Middle frontal gyrus (tissue), 1 donor: Measurements from ENCODE around the gene LUC7L3.
"Not testable (repeated sequence)": the region's sequence is repeated elsewhere in the genome, so short reads cannot be mapped to it uniquely, and the experiment has no call there.

Experiments used
- DNase-seq: peaks from one replicate; pipeline ENCODE4 v3.0.0-alpha.2; 2015; ENCODE audit warnings: low spot score; ENCODE audit errors: extremely low spot score

The LUC7L3 gene

DNA sequence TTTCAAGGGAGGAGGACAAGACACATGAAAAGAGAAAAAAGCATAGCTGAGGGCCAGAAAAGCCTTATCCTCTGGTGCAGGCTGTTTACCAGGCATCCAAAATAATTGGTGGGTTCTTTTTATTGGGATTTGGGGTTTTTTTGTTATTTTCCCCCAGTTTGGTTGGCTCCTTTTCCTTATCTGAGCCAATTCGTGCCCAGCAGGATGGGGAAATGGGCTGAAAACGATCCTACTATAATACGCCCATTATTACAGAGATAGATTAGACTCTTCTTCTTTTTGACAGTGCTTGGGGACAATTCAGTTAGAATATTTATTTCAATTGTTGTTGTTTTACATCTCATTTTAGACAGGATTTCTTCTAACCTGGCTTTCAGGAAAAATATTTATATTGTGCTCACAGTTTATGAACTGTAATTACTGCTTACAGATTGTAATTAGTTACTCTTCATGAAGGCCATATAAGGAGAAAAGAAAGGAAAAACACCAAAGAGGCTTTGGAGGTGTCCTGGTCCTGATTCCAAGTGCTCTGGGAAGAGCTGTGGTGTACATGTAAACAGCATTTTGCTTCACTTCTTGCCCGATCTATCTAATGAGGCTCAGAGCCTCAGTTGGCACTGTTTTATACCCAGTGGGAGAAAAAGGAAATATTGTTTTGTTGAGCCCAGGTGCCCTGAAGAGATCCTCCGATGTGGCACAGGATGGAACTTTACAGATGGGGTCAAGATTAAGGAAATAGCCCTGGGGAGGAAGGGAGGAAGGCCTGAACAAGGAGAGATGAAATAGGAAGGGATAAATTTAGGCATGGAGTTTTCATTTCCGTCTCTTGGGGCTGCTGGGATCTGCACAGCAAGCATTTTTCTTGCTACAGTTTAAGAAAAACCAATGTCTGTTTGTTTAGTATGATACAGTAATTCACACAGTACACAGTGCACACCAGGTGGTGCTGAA, 11.1 kb upstream of the LUC7L3 start:
- DNase-seq: no peak

DNA sequence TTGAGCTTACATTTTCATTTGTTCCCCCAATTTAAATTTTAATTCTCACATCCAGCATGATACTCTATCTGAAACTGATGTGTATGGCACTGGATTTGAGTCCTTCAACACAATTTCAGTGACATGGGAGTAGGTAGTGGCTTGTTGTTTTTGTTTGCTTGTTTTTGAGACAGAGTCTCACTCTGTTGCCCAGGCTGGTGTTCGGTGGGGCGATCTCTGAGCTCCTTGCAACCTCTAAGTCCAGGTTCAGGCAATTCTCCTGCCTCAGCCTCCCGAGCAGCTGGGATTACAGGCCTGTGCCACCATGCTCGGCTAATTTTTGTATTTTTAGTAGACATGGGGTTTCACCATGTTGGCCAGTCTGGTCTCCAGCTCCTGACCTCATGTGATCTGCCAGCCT, 10.3 kb upstream of the LUC7L3 start:
- DNase-seq: not testable (repeated sequence)

DNA sequence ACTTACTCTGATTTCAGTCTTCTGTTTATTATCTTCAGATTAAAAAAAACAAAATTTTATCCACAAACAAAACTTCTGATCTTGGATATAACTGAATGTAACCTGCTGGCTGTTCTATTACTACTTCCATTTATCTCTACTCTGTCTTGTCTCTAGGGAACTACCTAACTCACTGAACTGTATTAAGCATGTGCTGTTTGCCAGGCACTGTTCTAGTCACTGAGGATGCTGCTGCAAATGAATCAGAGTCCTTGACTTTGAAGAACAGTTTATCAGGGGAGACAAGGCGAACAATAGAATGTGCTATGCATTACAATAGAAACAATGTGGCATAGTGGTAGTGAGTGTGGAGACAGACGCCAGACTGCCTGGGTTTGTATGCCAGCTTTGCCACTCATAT, 9.4 kb upstream of the LUC7L3 start:
- no peak for DNase-seq

GRCh38 chr17:50710650-50711049, 8.8 kb upstream of the LUC7L3 start:
- no peak for DNase-seq

GRCh38 chr17:50712641-50713040, 6.8 kb upstream of the LUC7L3 start:
- no peak for DNase-seq

DNA sequence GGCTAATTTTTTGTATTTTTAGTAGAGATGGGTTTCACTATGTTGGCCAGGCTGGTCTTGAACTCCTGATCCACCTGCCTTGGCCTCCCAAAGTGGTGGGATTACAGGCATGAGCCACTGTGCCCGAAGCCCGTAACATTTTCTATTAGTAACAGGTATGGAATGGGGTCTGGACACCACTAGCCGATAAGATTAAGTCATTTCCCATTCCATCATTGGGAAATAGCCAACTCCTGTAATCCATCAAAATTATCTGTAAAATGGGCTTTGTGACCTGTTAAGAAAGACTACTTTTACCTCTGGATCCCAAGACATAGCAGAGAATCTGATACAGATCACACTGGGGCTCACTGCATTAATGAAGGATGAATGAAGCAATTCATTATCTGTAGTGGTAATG, 3.9 kb upstream of the LUC7L3 start:
- no peak for DNase-seq

DNA sequence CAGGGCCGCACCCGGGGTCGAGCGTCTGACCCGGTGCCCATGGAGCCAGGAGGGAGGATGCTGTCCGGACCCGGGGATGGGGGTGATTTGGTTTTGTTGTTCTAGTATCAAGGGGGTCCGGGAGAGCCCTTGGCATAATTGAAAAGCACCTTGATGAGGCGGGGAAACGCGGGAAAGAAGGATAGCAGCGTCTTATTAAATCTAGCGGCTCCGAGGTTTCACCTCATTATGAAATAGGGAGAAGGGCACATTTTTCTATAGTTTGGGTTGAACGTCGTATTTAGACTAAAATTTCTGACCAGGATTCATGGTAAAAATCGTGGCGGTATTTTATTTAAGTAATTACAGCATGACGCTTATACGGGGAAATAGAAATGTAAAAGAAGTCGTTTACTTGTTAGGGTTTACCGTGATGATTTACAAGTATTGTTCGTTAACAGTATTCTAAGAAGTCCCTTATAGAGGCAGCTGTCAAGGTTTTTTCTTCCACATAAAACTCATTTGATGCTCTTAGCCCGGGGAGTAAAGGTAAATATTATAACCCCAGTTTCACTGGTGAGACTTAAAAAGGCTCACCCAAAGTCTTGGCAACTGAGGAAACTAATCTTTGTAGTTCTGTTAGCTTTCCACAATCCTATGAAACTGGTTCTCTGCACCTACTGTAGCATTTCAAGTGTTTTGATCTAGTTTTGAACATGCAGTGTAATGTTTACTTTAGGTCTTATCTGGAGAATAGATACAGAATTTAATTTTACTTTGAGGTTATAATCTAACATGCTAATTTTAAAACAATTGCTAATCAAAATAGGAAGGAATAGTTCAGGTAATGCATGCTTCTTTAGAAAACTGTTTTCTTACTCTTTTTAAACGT, 756 bp downstream of the LUC7L3 start:
- no peak for DNase-seq

GRCh38 chr17:50721194-50722010, 2.0 kb downstream of the LUC7L3 start:
- no peak for DNase-seq

GRCh38 chr17:50722746-50723145, 3.3 kb downstream of the LUC7L3 start:
- no peak for DNase-seq

DNA sequence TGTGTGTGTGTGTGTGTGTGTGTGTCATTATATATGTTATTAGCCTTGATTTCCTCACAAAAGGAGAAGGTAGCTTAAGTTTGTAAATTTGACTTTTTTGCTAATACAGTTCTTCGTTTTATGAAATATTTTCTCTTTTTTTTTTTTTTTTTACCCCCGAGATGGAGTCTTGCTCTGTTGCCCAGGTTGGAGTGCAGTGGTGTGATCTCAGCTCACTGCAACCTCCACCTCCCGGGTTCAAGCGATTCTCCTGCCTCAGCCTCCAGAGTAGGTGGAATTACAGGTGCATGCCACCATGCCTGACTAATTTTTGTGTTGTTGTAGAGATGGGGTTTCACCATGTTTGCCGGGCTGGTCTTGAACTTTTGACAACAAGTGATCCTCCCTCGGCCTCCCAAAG, 5.2 kb downstream of the LUC7L3 start:
- not testable (repeated sequence) for DNase-seq

GRCh38 chr17:50725769-50726655, 6.6 kb downstream of the LUC7L3 start:
- DNase-seq: no peak

GRCh38 chr17:50728112-50728429, 8.7 kb downstream of the LUC7L3 start:
- DNase-seq: no peak

DNA sequence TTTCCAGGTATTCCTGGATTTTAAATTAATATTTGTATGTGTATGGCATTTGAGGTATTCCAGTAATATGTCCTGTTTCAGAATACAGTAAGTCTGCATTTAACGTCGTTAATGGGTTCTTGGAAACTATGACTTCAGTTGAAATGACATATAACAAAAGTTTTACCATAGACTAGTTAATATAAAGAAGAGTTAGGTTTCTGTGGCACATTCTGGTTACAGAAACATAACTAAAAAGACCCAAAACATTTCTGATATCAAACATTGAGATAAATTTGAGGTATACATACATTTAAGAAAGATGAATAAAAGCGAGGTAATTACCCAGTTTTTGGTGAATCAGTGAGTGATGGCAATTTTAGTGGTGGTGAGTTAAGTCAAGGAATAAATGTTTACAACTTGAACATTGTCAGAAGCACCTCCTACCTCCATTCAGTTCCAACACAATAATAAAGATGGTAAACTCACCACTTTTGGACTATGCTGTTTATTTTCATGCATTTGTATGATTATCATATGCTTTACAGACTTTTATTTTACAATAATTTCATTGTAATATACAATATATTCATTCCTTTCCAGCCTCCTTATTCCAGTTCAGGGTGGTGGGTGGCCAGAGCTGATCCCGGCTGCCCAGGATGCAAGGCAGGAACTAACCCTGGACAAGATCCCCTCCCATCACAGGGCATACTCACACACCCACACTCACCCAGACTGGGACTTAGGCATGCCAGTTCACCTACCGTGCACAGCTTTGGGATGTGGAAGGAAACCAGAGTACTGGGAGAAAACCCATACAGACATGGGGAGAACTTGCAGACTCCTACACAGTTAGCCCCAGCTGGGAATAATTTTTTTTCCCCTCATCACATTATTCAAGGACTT, 9.7 kb downstream of the LUC7L3 start:
- DNase-seq: no peak

- DNase-seq: no peak
These were observed 12.4 kb downstream of the LUC7L3 start for GRCh38 chr17:50731575-50732460.

GRCh38 chr17:50735287-50735686, 15.9 kb downstream of the LUC7L3 start:
- DNase-seq: no peak

DNA sequence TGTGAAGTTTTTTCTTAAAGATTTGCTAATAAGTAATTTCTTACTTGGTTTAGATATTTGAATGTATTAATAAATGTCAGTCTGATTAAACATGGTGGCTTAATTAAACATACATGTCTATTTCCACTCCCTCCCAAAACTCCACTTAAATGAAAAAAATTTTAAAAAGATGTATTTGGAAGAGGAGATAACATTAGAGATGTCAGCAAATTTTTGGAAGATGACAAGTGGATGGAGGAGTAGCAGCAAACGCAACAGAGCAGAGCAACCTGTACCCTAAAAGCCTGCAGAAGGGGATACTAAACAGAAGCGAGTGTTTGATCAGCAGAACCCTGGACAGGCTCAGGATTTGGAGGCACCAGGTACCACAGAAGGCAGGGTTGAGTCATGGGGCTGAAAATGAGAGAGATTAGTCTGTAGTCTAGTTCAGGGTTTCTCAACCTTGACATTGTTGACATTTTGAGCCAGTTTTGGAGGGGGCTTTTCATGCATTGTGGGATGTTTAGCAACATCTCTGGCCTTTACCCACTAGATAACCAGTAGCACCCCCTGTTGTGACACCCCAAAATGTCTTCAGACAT, 17.8 kb downstream of the LUC7L3 start:
- no peak for DNase-seq

DNA sequence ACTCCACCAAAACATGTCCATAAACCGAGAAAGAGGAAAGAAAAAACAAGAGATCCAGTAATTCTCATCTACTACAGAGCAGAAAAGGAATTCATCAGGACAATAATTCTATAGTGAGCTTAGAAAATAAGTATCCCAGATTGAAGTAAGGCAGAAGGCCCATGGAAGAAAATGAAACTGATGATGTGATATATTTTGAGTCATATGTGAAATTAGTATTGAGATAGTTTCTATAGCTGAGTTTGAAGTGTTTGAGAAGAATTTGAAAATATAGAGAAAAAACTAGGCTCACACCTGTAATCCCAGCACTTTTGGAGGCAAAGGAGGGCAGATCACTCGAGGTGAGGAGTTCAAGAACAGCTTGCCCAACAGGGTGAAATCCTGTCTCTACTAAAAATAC, 19.7 kb downstream of the LUC7L3 start:
- DNase-seq: no peak

GRCh38 chr17:50745631-50746030, 26.2 kb downstream of the LUC7L3 start:
- no peak for DNase-seq
